Breast epithelium (tissue), 4 donors: ENCODE measurements around the gene TNS1. TPM values are rescaled to one million over a fixed set of nuclear protein-coding genes. Genes with fewer than 3 reads are reported as not detected.

Experiments used
- DNase-seq, 2 donors: peaks; one replicate each; pipeline ENCODE4 v3.0.0-alpha.2; 2019; ENCODE audit warnings: low spot score in 2 of 2
- H3K27ac ChIP-seq, 2 donors: fragments of 200-600 bp; sonication (generic) in 1 of 2; one replicate each; pipeline ENCODE4 v1.5.1; 2016 to 2019; ENCODE audit warnings: mild to moderate bottlenecking in 1 of 2
- H3K27me3 ChIP-seq, 2 donors: fragments of 200-600 bp; sonication (generic) in 1 of 2; one replicate each; pipeline versions ENCODE4 v1.5.1 to v1.6.0; 2017 to 2019; ENCODE audit warnings: control low read depth in 1 of 2, mild to moderate bottlenecking in 1 of 2
- H3K36me3 ChIP-seq: fragments of 200-600 bp; one replicate; pipeline ENCODE4 v1.5.1; 2019
- H3K4me1 ChIP-seq, 2 donors: fragments of 200-600 bp; sonication (generic); one replicate each; pipeline ENCODE4 v1.5.1; 2016 to 2019; ENCODE audit warnings: control low read depth in 1 of 2
- H3K4me3 ChIP-seq, 3 donors: fragments of 200-600 bp; sonication (generic); 1 replicate in 2 of 3; 2 replicates in 1 of 3; pipeline ENCODE4 v1.5.1; 2016 to 2019; ENCODE audit warnings: mild to moderate bottlenecking in 3 of 3, moderate library complexity in 2 of 3
- H3K9me3 ChIP-seq, 2 donors: fragments of 200-600 bp; sonication (generic) in 1 of 2; one replicate each; pipeline ENCODE4 v1.5.1; 2016 to 2019; ENCODE audit warnings: control low read depth in 1 of 2
- CTCF ChIP-seq, 3 donors: fragments of 450-650 bp; IDR thresholded peaks; one replicate each; pipeline ENCODE4 v1.5.1; 2016 to 2017; ENCODE audit warnings: antibody characterized with exemption in 3 of 3, mild to moderate bottlenecking in 3 of 3, moderate library complexity in 3 of 3
- POLR2A ChIP-seq: fragments of 450-650 bp; IDR thresholded peaks from one replicate; pipeline ENCODE4 v1.6.1; 2016; ENCODE audit warnings: antibody characterized with exemption, mild to moderate bottlenecking, moderate library complexity
- POLR2AphosphoS5 ChIP-seq, 3 donors: sonication (generic); formaldehyde crosslinking; IDR thresholded peaks; one replicate each; pipeline ENCODE4 v1.6.1; 2017; ENCODE audit warnings: antibody characterized with exemption in 3 of 3
- intact Hi-C: fragments of 100-400 bp; cut with DNase I; formaldehyde crosslinking; loops from one replicate; pipeline ENCODE4 v1.15.1; 2023; ENCODE audit warnings: low total_unique reads
- total RNA-seq, 3 donors: library from RNA; depleted of rRNA; stranded (reverse); fragments of >200 nt; gene quantifications; one replicate each; pipeline ENCODE4 v1.1.0, GENCODE V29; 2016

Gene TNS1
- total RNA-seq, 3 donors from 2014 or later: 141 to 577 (median 154) TPM

DNA sequence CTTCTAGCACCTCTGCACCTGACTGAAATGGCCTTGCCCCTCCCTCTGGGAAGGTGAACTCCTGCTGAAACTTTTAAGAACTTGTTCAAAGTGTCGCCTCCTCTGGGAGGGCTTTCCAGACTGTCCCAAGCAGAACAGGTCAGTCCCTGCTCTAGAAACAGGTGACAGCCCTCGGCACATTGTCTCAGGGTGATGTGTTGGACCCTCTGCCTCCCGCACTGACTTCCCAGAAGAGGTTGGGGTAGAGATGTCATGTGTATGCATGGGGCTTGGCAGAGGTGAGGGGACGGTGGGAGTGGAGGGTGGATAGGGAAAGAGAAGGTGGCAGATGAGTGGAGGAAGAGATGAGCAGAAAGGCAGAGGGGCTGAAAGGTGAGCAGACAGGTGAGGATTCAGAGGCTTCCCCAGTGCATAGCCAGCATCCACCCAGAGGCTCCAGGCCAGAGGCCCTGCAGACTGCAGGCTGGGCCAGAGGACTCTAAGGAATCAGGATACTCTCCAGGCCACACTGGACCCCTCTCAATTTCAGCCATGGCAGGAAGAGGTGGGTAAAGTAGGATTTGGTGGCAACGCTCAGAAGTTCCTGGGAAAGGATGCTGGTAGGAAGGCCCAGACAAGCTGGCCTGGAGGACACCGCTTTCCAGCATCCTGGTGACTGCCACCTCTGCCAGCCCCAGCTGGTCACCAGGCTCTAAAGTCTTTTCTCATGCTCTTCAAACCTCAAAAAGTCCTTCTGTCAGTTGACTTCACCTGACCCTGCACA, 24.8 kb upstream of the TNS1 start:
- no peak overlapping the region for H3K4me3 ChIP-seq
- DNase-seq: no peak
- intact Hi-C loops: loop anchor here (5.0 to 10.0 kb wide), 2 partner anchors 243 to 1880 kb away; no protein-coding TSS in a partner anchor
- H3K9me3 ChIP-seq: no peaks in the 10 kb centered on the region
- TF ChIP-seq POLR2A: no peak
- H3K4me1 ChIP-seq: peaks cover 0 to 47% of the 10 kb centered on the region in 2 donors
- peak overlapping the region; percentile 66 to 79 for H3K27ac ChIP-seq
- H3K36me3 ChIP-seq: no peaks in the 10 kb centered on the region
- H3K27me3 ChIP-seq: no peaks in the 10 kb centered on the region

GRCh38 chr2:218026676-218027425, 24.1 kb upstream of the TNS1 start:
- TF ChIP-seq CTCF (IDR thresholded peaks at IDR 0.05): no peak
- TF ChIP-seq POLR2AphosphoS5 (IDR thresholded peaks at IDR 0.05): peak in 2 of 3 donors; percentile 48 to 75
- TF ChIP-seq POLR2A: no peak
- Histone ChIP-seq H3K4me1 (peaks cover 0 to 41% of the 10 kb centered on the region in 2 donors), H3K27me3 (no peaks in the 10 kb centered on the region), H3K9me3 (no peaks in the 10 kb centered on the region), H3K27ac (peak overlapping the region; percentile 61 to 79), H3K4me3 (no peak overlapping the region), H3K36me3 (no peaks in the 10 kb centered on the region)
- intact Hi-C loops: loop anchor here (5.0 to 10.0 kb wide), 2 partner anchors 242 to 1880 kb away; no protein-coding TSS in a partner anchor
- peak; percentile 89 to 92 for DNase-seq

GRCh38 chr2:218026244-218026643, 23.4 kb upstream of the TNS1 start:
- Histone ChIP-seq H3K36me3 (no peaks in the 10 kb centered on the region), H3K27ac (peak overlapping the region; percentile 61 to 79), H3K9me3 (no peaks in the 10 kb centered on the region), H3K4me3 (no peak overlapping the region), H3K27me3 (no peaks in the 10 kb centered on the region), H3K4me1 (peaks cover 0 to 35% of the 10 kb centered on the region in 2 donors)
- no peak for DNase-seq
- intact Hi-C loops: loop anchor here (5.0 to 10.0 kb wide), 2 partner anchors 241 to 1879 kb away; no protein-coding TSS in a partner anchor
- TF ChIP-seq POLR2AphosphoS5 (IDR thresholded peaks at IDR 0.05) (no peak), POLR2A (no peak), CTCF (IDR thresholded peaks at IDR 0.05) (no peak)

DNA sequence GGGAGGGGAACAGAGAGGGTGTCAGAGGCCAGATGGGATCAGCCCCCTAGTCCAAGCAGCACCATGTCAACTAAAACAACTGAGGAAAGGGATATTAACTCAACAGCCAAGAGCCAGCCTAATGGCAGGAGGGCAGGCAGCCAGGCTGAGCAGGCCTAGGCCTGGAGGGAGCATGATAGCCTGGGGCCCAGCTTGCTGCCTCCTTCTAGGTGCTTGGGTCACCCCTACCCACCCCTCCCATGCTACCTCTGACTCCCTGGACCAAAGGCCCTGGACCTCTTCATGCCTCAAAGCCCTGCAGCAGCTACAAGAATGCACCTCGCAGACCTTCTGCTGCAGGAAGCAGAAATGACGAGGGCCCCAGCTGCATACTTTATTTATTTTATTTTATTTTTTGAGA, 22.1 kb upstream of the TNS1 start:
- TF ChIP-seq POLR2A (no peak), POLR2AphosphoS5 (IDR thresholded peaks at IDR 0.05) (no peak), CTCF (IDR thresholded peaks at IDR 0.05) (no peak)
- no peak overlapping the region for H3K27ac ChIP-seq
- peak in 1 of 2 donors; percentile 14 for DNase-seq
- peaks cover 0 to 28% of the 10 kb centered on the region in 2 donors for H3K4me1 ChIP-seq
- H3K36me3 ChIP-seq: no peaks in the 10 kb centered on the region
- no peaks in the 10 kb centered on the region for H3K27me3 ChIP-seq
- intact Hi-C loops: loop anchor here (5.0 to 10.0 kb wide), 2 partner anchors 240 to 1878 kb away; no protein-coding TSS in a partner anchor
- H3K9me3 ChIP-seq: no peaks in the 10 kb centered on the region
- no peak overlapping the region for H3K4me3 ChIP-seq

GRCh38 chr2:218024336-218024735, 21.5 kb upstream of the TNS1 start:
- Histone ChIP-seq H3K27me3 (no peaks in the 10 kb centered on the region), H3K9me3 (no peaks in the 10 kb centered on the region), H3K36me3 (no peaks in the 10 kb centered on the region), H3K4me1 (peaks cover 0 to 24% of the 10 kb centered on the region in 2 donors), H3K4me3 (no peak overlapping the region), H3K27ac (no peak overlapping the region)
- peak in 1 of 2 donors; percentile 13 for DNase-seq
- intact Hi-C loops: loop anchor here (10.0 kb wide), 1 partner anchor 240 kb away; no protein-coding TSS in a partner anchor
- no peak for TF ChIP-seq CTCF (IDR thresholded peaks at IDR 0.05)
- TF ChIP-seq POLR2A: no peak
- no peak for TF ChIP-seq POLR2AphosphoS5 (IDR thresholded peaks at IDR 0.05)
